OCI-LY1 (cell line): ENCODE results near the gene MRTFB.

ENCODE experiments used
- H2AFZ ChIP-seq: fragments of 200-600 bp; sonication (generic), shearing (Covaris generic); 2 replicates; pipeline ENCODE4 v1.6.0; 2014; ENCODE audit warnings: antibody characterized with exemption, mild to moderate bottlenecking, low read length
- H3F3A ChIP-seq: fragments of 200-600 bp; sonication (generic), shearing (Covaris generic); 2 replicates; pipeline ENCODE4 v1.6.0; 2014; ENCODE audit warnings: mild to moderate bottlenecking, antibody characterized with exemption, low read length, moderate library complexity; ENCODE audit not compliant: insufficient read depth
- H3K27ac ChIP-seq: fragments of 200-600 bp; sonication (generic); 2 replicates; pipeline ENCODE4 v1.5.1; 2014; ENCODE audit warnings: low read length, mixed run types, mild to moderate bottlenecking, low read depth; ENCODE audit not compliant: poor library complexity, severe bottlenecking
- H3K27me3 ChIP-seq: fragments of 200-600 bp; sonication (generic); 2 replicates; pipeline ENCODE4 v1.6.0; 2014; ENCODE audit warnings: antibody characterized with exemption, mild to moderate bottlenecking, low read length, moderate library complexity; ENCODE audit not compliant: insufficient read depth
- H3K36me3 ChIP-seq: fragments of 200-600 bp; sonication (generic); 2 replicates; pipeline ENCODE4 v1.6.1; 2014; ENCODE audit warnings: mild to moderate bottlenecking, antibody characterized with exemption, low read length, moderate library complexity, mixed read lengths; ENCODE audit not compliant: insufficient read depth
- H3K4me1 ChIP-seq: fragments of 200-600 bp; sonication (generic); 2 replicates; pipeline ENCODE4 v1.5.1; 2014; ENCODE audit warnings: mild to moderate bottlenecking, low read length, moderate library complexity; ENCODE audit not compliant: insufficient read depth, severe bottlenecking
- H3K4me2 ChIP-seq: fragments of 200-600 bp; sonication (generic), shearing (Covaris generic); 2 replicates; pipeline ENCODE4 v1.6.1; 2014; ENCODE audit warnings: low read length
- H3K4me3 ChIP-seq: fragments of 200-600 bp; sonication (generic); 2 replicates; pipeline ENCODE4 v1.5.1; 2014; ENCODE audit warnings: low read length, low read depth, mild to moderate bottlenecking, mixed read lengths; ENCODE audit not compliant: poor library complexity, severe bottlenecking
- H3K79me2 ChIP-seq: fragments of 200-600 bp; shearing (Covaris generic); 2 replicates; pipeline ENCODE4 v1.6.1; 2016; ENCODE audit warnings: mixed run types, low read length, mixed read lengths; ENCODE audit not compliant: insufficient read depth
- H3K9ac ChIP-seq: fragments of 200-600 bp; sonication (generic), shearing (Covaris generic); 2 replicates; pipeline ENCODE4 v1.6.1; 2014; ENCODE audit warnings: mild to moderate bottlenecking, low read length, mixed read lengths
- H3K9me2 ChIP-seq: fragments of 200-600 bp; sonication (generic), shearing (Covaris generic); 2 replicates; pipeline ENCODE4 v1.6.1; 2014; ENCODE audit warnings: low read depth, mild to moderate bottlenecking, low read length, mixed read lengths
- H3K9me3 ChIP-seq: fragments of 200-600 bp; shearing (Covaris generic); 2 replicates; pipeline ENCODE4 v1.6.1; 2014; ENCODE audit warnings: low read length, mixed read lengths
- H4K20me1 ChIP-seq: fragments of 200-600 bp; sonication (generic), shearing (Covaris generic); 2 replicates; pipeline ENCODE4 v1.6.0; 2016; ENCODE audit warnings: mild to moderate bottlenecking, low read length; ENCODE audit not compliant: insufficient read depth
- CTCF ChIP-seq: fragments of 200-600 bp; sonication (generic), shearing (Covaris generic); IDR thresholded peaks from 2 replicates; pipeline ENCODE4 v1.5.1; 2017; ENCODE audit warnings: mild to moderate bottlenecking, antibody characterized with exemption, low read length, moderate library complexity, mixed read lengths
- EZH2 ChIP-seq: fragments of 200-600 bp; sonication (generic), shearing (Covaris generic); IDR thresholded peaks from 2 replicates; pipeline ENCODE4 v1.8.0; 2017; ENCODE audit warnings: borderline replicate concordance, mixed run types, mild to moderate bottlenecking, antibody characterized with exemption, low read length, moderate library complexity, mixed read lengths

MRTFB gene

GRCh38 chr16:14110728-14111251 lies 39.7 kb downstream of the MRTFB start:
- H3K36me3 ChIP-seq: no peaks in the 10 kb centered on the region
- H4K20me1 ChIP-seq: no peaks in the 10 kb centered on the region
- H3F3A ChIP-seq: no peaks in the 10 kb centered on the region
- H3K9me3 ChIP-seq: no peaks in the 10 kb centered on the region
- no peak overlapping the region for H3K4me3 ChIP-seq
- H3K9ac ChIP-seq: no peak overlapping the region
- no peaks in the 10 kb centered on the region for H3K79me2 ChIP-seq
- H2AFZ ChIP-seq: no peak overlapping the region
- H3K27ac ChIP-seq: no peak overlapping the region
- no peak for TF ChIP-seq EZH2
- TF ChIP-seq CTCF: no peak
- no peaks in the 10 kb centered on the region for H3K4me1 ChIP-seq
- no peaks in the 10 kb centered on the region for H3K27me3 ChIP-seq
- no peak overlapping the region for H3K4me2 ChIP-seq
- H3K9me2 ChIP-seq: no peaks in the 10 kb centered on the region

- Histone ChIP-seq H3K9me2 (no peaks in the 10 kb centered on the region), H3K36me3 (no peaks in the 10 kb centered on the region), H3K79me2 (no peaks in the 10 kb centered on the region), H2AFZ (no peak overlapping the region), H3K27me3 (no peaks in the 10 kb centered on the region), H3K9ac (no peak overlapping the region), H3K4me1 (no peaks in the 10 kb centered on the region), H4K20me1 (no peaks in the 10 kb centered on the region), H3K9me3 (no peaks in the 10 kb centered on the region), H3K27ac (no peak overlapping the region), H3K4me2 (no peak overlapping the region), H3K4me3 (no peak overlapping the region), H3F3A (no peaks in the 10 kb centered on the region)
- TF ChIP-seq CTCF (no peak), EZH2 (no peak)
Observed at GRCh38 chr16:14111713-14112538, 40.8 kb downstream of the MRTFB start.

- Histone ChIP-seq H3K9ac (no peak overlapping the region), H3K4me3 (no peak overlapping the region), H2AFZ (no peak overlapping the region), H3F3A (no peaks in the 10 kb centered on the region), H3K36me3 (no peaks in the 10 kb centered on the region), H3K4me1 (no peaks in the 10 kb centered on the region), H3K9me2 (no peaks in the 10 kb centered on the region), H3K79me2 (no peaks in the 10 kb centered on the region), H3K4me2 (no peak overlapping the region), H3K27ac (no peak overlapping the region), H3K9me3 (no peaks in the 10 kb centered on the region), H3K27me3 (no peaks in the 10 kb centered on the region), H4K20me1 (no peaks in the 10 kb centered on the region)
- no peak for TF ChIP-seq CTCF
- TF ChIP-seq EZH2: no peak
Observed at GRCh38 chr16:14112539-14112856, 41.4 kb downstream of the MRTFB start.
